CD4-positive, alpha-beta T cell treated with Interleukin-10 for 1 hour (primary cell): ENCODE results near the gene SKI.

Source experiments
- DNase-seq: peaks from one replicate; pipeline ENCODE4 v3.0.0-alpha.2; 2020

Gene SKI

DNA sequence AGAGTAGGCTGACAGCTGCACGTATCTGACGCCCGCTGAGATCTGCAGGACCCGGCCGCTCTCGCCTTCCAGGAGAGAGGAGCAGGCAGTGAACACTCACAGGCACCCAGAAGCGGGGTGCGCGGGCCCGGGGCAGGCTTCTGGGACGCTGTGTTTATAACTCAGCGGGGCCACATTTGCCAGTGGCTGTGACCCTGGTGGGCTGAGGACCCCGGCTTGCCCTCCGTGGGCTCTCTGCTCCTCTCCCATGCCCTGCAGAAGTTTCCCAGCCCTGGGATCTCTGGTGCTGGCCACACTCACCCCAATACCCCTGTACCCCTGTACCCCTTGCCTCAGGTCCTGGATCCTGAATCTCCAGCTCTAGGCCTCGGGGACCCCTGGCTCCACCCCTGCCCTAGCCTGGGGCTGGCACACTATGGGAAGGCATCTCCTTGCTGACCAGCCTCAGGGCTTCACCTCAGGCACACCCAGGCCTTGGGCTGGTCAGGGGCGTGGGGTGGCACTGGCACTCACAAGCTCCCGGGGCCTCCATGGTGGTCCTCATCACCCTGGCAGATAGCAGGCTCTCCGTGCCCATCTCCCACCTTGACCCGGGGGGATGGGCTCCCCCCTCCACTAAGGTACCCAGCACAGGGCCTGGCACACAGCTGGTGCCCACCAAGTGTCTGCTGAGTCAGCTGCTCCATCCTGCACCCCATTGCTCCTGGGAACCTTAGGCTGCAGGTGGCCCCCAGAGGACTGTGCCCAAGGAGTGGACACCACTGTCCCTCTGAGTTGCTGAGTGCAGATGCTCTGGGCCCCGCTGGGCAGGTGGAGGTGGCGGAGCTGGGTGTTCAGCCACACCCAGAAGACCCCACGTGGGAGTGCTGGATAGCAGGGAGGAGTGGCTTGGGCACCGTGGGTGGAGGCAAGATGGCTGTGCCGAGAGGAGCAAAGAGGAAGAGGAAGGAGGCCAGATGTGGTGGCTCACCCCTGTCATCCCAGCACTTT, 130.8 kb downstream of the SKI start:
- no peak for DNase-seq
